ENCODE data around the gene HPCAL1. TPM values are rescaled to one million over a fixed set of nuclear protein-coding genes. Genes with fewer than 3 reads are reported as not detected.

Gene HPCAL1
- total RNA-seq, 1 experiment from 2014 or later, result 26.9 TPM

- TF ChIP-seq CTCF (IDR thresholded peaks at IDR 0.05; ENCODE audit: insufficient read depth in 1 of 2, low read depth in 1 of 2, low read length in 1 of 2, severe bottlenecking in 1 of 2, unreplicated experiment in 1 of 2), result no peak
- Mint-ChIP-seq H3K27ac (ENCODE audit: unreplicated experiment) (no peak overlapping the region), H3K36me3 (ENCODE audit: insufficient read depth, unreplicated experiment) (no peaks in the 10 kb centered on the region), H3K9me3 (ENCODE audit: unreplicated experiment) (no peaks in the 10 kb centered on the region), H3K27me3 (ENCODE audit: insufficient read depth, unreplicated experiment) (no peaks in the 10 kb centered on the region), H3K4me1 (ENCODE audit: low read depth, unreplicated experiment) (peaks cover 4% of the 10 kb centered on the region), H3K4me3 (ENCODE audit: unreplicated experiment) (no peak overlapping the region)
- peaks cover 6% of the 10 kb centered on the region; the same call in 1 of the 2 replicates for H3K4me1 ChIP-seq
- no peak overlapping the region for H3K4me3 ChIP-seq (ENCODE audit: low read depth, low read length)
- intact Hi-C loops (cut with micrococcal nuclease; ENCODE audit: unreplicated experiment), result no loop called here
- H3K9me3 ChIP-seq, result no peaks in the 10 kb centered on the region
- no peaks in the 10 kb centered on the region for H3K27me3 ChIP-seq (replicated peaks; ENCODE audit: control insufficient read depth, insufficient read depth, low read length)
- no peak for DNase-seq
- H3K36me3 ChIP-seq (ENCODE audit: control insufficient read depth, insufficient read depth, low read length), result peaks cover 1% of the 10 kb centered on the region
- POLR2A ChIA-PET, result no interaction called here
- no TSS peak for BruUV-seq (replicated peaks)
- CTCF ChIA-PET, result no interaction called here
Observed at GRCh38 chr2:10355471-10356438, 53.1 kb downstream of the HPCAL1 start.

- peaks cover 7% of the 10 kb centered on the region for H3K4me1 Mint-ChIP-seq (ENCODE audit: low read depth, unreplicated experiment)
- Histone ChIP-seq H3K27me3 (replicated peaks; ENCODE audit: control insufficient read depth, insufficient read depth, low read length) (no peaks in the 10 kb centered on the region), H3K36me3 (ENCODE audit: control insufficient read depth, insufficient read depth, low read length) (peaks cover 1% of the 10 kb centered on the region), H3K4me3 (ENCODE audit: low read depth, low read length) (no peak overlapping the region), H3K9me3 (no peaks in the 10 kb centered on the region), H3K4me1 (peaks cover 7% of the 10 kb centered on the region; the same call in 1 of the 2 replicates)
- no peaks in the 10 kb centered on the region for H3K9me3 Mint-ChIP-seq (ENCODE audit: unreplicated experiment)
- no peak for TF ChIP-seq CTCF (IDR thresholded peaks at IDR 0.05; ENCODE audit: insufficient read depth in 1 of 2, low read depth in 1 of 2, low read length in 1 of 2, severe bottlenecking in 1 of 2, unreplicated experiment in 1 of 2)
- no peak overlapping the region for H3K4me3 Mint-ChIP-seq (ENCODE audit: unreplicated experiment)
- ChIA-PET POLR2A (no interaction called here), CTCF (no interaction called here)
- intact Hi-C loops (cut with micrococcal nuclease; ENCODE audit: unreplicated experiment), result no loop called here
- H3K27ac Mint-ChIP-seq (ENCODE audit: unreplicated experiment), result no peak overlapping the region
- no peak for DNase-seq
- no TSS peak for BruUV-seq (replicated peaks)
- no peaks in the 10 kb centered on the region for H3K36me3 Mint-ChIP-seq (ENCODE audit: insufficient read depth, unreplicated experiment)
- no peaks in the 10 kb centered on the region for H3K27me3 Mint-ChIP-seq (ENCODE audit: insufficient read depth, unreplicated experiment)
Observed at GRCh38 chr2:10356439-10356811, 53.7 kb downstream of the HPCAL1 start.

- Histone ChIP-seq H3K9me3 (no peaks in the 10 kb centered on the region), H3K4me1 (peaks cover 7% of the 10 kb centered on the region; the same call in 1 of the 2 replicates), H3K27me3 (replicated peaks; ENCODE audit: control insufficient read depth, insufficient read depth, low read length) (no peaks in the 10 kb centered on the region), H3K4me3 (ENCODE audit: low read depth, low read length) (no peak overlapping the region), H3K36me3 (ENCODE audit: control insufficient read depth, insufficient read depth, low read length) (peaks cover 1% of the 10 kb centered on the region)
- BruUV-seq (replicated peaks), result no TSS peak
- POLR2A ChIA-PET, result no interaction called here
- TF ChIP-seq CTCF (IDR thresholded peaks at IDR 0.05; ENCODE audit: insufficient read depth in 1 of 2, low read depth in 1 of 2, low read length in 1 of 2, severe bottlenecking in 1 of 2, unreplicated experiment in 1 of 2), result no peak
- Mint-ChIP-seq H3K36me3 (ENCODE audit: insufficient read depth, unreplicated experiment) (no peaks in the 10 kb centered on the region), H3K4me3 (ENCODE audit: unreplicated experiment) (no peak overlapping the region), H3K9me3 (ENCODE audit: unreplicated experiment) (no peaks in the 10 kb centered on the region), H3K27ac (ENCODE audit: unreplicated experiment) (no peak overlapping the region), H3K27me3 (ENCODE audit: insufficient read depth, unreplicated experiment) (no peaks in the 10 kb centered on the region), H3K4me1 (ENCODE audit: low read depth, unreplicated experiment) (peaks cover 7% of the 10 kb centered on the region)
- intact Hi-C loops (cut with micrococcal nuclease; ENCODE audit: unreplicated experiment), result no loop called here
- no peak for DNase-seq
- CTCF ChIA-PET, result interaction anchor here (0.7 kb wide), 1 partner anchor 23 kb away, joined by 3 read pairs; no protein-coding TSS in a partner anchor
Observed at GRCh38 chr2:10357193-10358169, 54.8 kb downstream of the HPCAL1 start.

Data from Caco-2 (cell line).